Measurements from ENCODE around the gene UTP3. TPM values are rescaled to one million over a fixed set of nuclear protein-coding genes. Genes with fewer than 3 reads are reported as not detected.
A peak's percentile ranks its signal among the peaks of the same experiment; 100 is the strongest.

The UTP3 gene
- total RNA-seq, 5 donors from 2014 or later (not counting 1 experiment from before 2014, with no cell fraction given), result 15.1 to 34.9 (median 34.0) TPM

DNA sequence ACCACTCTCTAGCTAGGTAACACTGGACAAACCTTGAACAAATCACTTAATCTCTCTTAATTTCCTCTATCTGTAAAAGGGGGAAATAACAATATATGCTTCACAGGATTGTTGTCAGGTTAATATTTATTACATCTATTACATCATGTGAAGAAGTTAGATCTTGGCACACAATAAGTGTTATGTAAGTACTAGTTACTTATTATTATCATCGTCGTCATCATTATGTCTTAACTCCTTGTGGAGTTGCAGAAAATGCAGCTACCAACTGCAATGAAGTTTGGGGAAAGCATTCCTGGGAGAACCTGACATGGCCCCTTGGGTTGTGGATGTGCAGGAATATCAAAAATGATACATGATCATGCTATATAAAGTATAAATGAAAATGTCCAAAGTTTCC lies 17.2 kb upstream of the UTP3 start:
- peaks cover 6 to 7% of the 10 kb centered on the region in 2 donors for H3K27me3 Mint-ChIP-seq
- no peak for ATAC-seq (replicated peaks in 1 of 4)
- H3K27me3 ChIP-seq (replicated peaks in 1 of 2; ENCODE audit: control insufficient read depth in 2 of 2, extremely low read depth in 1 of 2, insufficient read depth in 2 of 2, low read length in 1 of 2), result no peaks in the 10 kb centered on the region
- ChIA-PET CTCF (no interaction called here), POLR2A (interaction anchor here in 1 of 2 donors (0.6 to 0.7 kb wide), 2 partner anchors 23 to 29 kb away, joined by 7 read pairs; no protein-coding TSS in a partner anchor)
- H3K36me3 Mint-ChIP-seq, result no peaks in the 10 kb centered on the region
- no peak overlapping the region for H3K4me3 ChIP-seq (ENCODE audit: control insufficient read depth in 1 of 2, extremely low read depth in 1 of 2, low read length in 1 of 2)
- no peak overlapping the region for H3K27ac ChIP-seq (ENCODE audit: low read length)
- peaks cover 2 to 12% (median 4%) of the 10 kb centered on the region in 3 donors for H3K4me1 Mint-ChIP-seq
- WGBS (ENCODE audit: insufficient coverage), result no CpG with 5 or more reads among the region's 2 CpGs
- H3K4me3 Mint-ChIP-seq, result no peak overlapping the region
- H3K36me3 ChIP-seq (ENCODE audit: control insufficient read depth in 2 of 2, extremely low read depth in 1 of 2, insufficient read depth in 1 of 2, low read length in 1 of 2), result no peaks in the 10 kb centered on the region
- H3K9me3 ChIP-seq, result no peaks in the 10 kb centered on the region
- H3K27ac Mint-ChIP-seq, result no peak overlapping the region
- no peaks in the 10 kb centered on the region for H3K9me3 Mint-ChIP-seq
- DNase-seq, result no peak
- no peaks in the 10 kb centered on the region for H3K4me1 ChIP-seq (ENCODE audit: control insufficient read depth in 1 of 2, extremely low read depth in 1 of 2, insufficient read depth in 2 of 2, low read length in 2 of 2)

DNA sequence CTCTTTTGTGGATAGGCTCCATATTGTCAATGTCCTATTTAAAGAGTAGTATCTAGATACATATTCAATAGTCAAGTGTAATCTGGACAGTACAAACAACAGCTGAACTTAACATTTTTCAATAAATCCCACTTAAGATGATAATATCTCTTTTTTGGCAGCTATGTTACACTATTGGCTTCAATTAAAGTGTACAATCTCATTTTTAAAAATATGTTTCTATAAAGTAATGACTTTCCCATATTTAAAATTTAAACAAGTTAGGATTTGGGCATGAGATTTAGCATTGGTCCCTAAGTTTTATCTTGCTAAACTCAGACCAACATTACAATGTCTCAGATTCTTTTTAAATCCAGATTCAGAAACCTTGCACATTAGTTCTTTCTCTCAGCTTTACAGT lies 14.1 kb upstream of the UTP3 start:
- H3K4me3 Mint-ChIP-seq, result no peak overlapping the region
- H3K36me3 Mint-ChIP-seq, result no peaks in the 10 kb centered on the region
- Histone ChIP-seq H3K27ac (ENCODE audit: low read length) (no peak overlapping the region), H3K4me1 (ENCODE audit: control insufficient read depth in 1 of 2, extremely low read depth in 1 of 2, insufficient read depth in 2 of 2, low read length in 2 of 2) (peaks cover 2 to 7% of the 10 kb centered on the region in 2 experiments), H3K9me3 (no peaks in the 10 kb centered on the region), H3K27me3 (replicated peaks in 1 of 2; ENCODE audit: control insufficient read depth in 2 of 2, extremely low read depth in 1 of 2, insufficient read depth in 2 of 2, low read length in 1 of 2) (no peaks in the 10 kb centered on the region), H3K36me3 (ENCODE audit: control insufficient read depth in 2 of 2, extremely low read depth in 1 of 2, insufficient read depth in 1 of 2, low read length in 1 of 2) (no peaks in the 10 kb centered on the region), H3K4me3 (ENCODE audit: control insufficient read depth in 1 of 2, extremely low read depth in 1 of 2, low read length in 1 of 2) (no peak overlapping the region)
- H3K27ac Mint-ChIP-seq, result no peak overlapping the region
- H3K9me3 Mint-ChIP-seq, result no peaks in the 10 kb centered on the region
- ATAC-seq (replicated peaks in 1 of 4), result no peak
- peaks cover 6 to 7% of the 10 kb centered on the region in 2 donors for H3K27me3 Mint-ChIP-seq
- H3K4me1 Mint-ChIP-seq, result peaks cover 7 to 21% (median 15%) of the 10 kb centered on the region in 3 donors
- CTCF ChIA-PET, result interaction anchor here in 1 of 2 donors (0.6 kb wide), 1 partner anchor 54 kb away, joined by 3 read pairs; no protein-coding TSS in a partner anchor
- no peak for DNase-seq
- POLR2A ChIA-PET, result interaction anchor here in 1 of 2 donors (0.7 kb wide), 1 partner anchor 52 kb away, joined by 4 read pairs; no protein-coding TSS in a partner anchor

DNA sequence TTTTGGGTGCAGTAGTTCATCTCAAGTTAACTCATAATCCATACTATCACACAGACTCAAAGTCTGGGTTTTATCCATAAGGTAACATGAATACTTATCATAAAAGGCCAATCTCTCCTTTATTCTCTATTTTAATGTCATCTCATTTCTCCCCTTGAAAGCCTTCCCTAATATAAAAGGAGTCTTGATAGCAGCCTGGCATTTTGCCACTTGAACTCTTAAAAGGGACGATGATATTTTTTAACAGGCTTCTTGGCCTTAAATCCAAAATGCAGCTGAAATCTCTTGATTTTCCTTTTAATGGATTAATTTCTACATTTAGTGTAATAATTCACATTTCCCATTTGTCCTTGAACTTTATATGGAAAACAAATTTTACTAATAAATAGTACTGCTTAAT lies 13.6 kb upstream of the UTP3 start:
- CTCF ChIA-PET, result no interaction called here
- no peaks in the 10 kb centered on the region for H3K9me3 Mint-ChIP-seq
- ATAC-seq (replicated peaks in 1 of 4) (no peak), DNase-seq (no peak)
- no peak overlapping the region for H3K4me3 Mint-ChIP-seq
- no peak overlapping the region for H3K27ac Mint-ChIP-seq
- no peak overlapping the region for H3K27ac ChIP-seq (ENCODE audit: low read length)
- WGBS (ENCODE audit: insufficient coverage), result no CpG with 5 or more reads among the region's 1 CpG
- no peaks in the 10 kb centered on the region for H3K27me3 ChIP-seq (replicated peaks in 1 of 2; ENCODE audit: control insufficient read depth in 2 of 2, extremely low read depth in 1 of 2, insufficient read depth in 2 of 2, low read length in 1 of 2)
- no peaks in the 10 kb centered on the region for H3K36me3 Mint-ChIP-seq
- H3K4me1 ChIP-seq (ENCODE audit: control insufficient read depth in 1 of 2, extremely low read depth in 1 of 2, insufficient read depth in 2 of 2, low read length in 2 of 2), result peaks cover 2 to 7% of the 10 kb centered on the region in 2 experiments
- POLR2A ChIA-PET, result no interaction called here
- no peaks in the 10 kb centered on the region for H3K36me3 ChIP-seq (ENCODE audit: control insufficient read depth in 2 of 2, extremely low read depth in 1 of 2, insufficient read depth in 1 of 2, low read length in 1 of 2)
- no peaks in the 10 kb centered on the region for H3K9me3 ChIP-seq
- H3K4me3 ChIP-seq (ENCODE audit: control insufficient read depth in 1 of 2, extremely low read depth in 1 of 2, low read length in 1 of 2), result no peak overlapping the region
- H3K27me3 Mint-ChIP-seq, result peaks cover 6 to 7% of the 10 kb centered on the region in 2 donors
- H3K4me1 Mint-ChIP-seq, result peaks cover 7 to 25% (median 15%) of the 10 kb centered on the region in 3 donors

DNA sequence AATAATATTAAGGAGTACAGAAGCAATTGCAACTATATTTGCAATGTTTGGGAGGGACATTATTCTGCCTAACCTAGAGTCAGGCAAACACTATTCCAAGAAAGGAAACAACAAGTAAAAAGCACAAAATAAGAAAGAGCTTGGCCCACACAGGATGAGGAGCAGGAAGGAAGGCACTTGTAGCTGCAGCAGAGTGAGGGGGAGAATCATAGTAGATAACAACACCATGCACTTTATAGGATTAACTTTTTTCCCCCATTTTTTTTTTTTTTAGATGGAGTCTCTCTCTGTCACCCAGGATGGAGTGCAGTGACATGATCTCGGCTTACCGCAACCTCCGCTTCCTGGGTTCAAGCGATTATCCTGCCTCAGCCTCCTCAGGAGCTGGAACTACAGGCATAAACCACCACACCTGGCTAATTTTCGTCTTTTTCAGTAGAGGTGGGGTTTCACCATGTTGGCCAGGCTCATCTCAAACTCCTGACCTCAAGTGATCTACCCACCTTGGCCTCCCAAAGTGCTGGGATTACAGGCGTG lies 11.7 kb upstream of the UTP3 start:
- no peak for ATAC-seq (replicated peaks in 1 of 4)

DNA sequence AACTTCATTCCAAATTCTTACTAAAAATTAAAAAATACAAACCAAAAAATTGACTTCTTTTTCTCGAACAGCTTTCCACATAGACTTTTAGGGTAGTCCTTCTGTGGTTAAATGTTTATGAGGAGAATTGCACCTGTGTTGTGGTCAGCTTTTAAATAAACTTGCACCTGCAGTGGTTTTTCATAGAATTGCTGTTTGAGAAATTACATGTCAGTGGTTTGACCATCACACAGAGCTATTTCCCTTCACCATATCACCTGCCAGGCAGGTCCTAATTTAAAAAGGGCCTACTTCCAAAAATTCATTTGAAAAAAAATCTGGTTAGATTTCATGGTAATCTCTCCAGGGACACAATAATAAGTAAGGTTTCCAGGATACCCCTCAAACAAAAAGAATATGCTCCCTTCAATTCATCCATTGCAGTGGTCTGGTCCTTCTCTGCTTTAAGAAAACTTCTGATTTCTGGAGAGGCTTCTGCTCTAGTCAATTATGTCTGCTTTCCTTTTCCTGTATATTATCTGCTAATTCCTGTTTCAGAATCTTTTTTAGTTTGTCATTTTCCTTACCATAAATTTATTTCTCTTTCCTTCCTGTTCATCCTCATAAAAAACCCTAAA lies 9.8 kb upstream of the UTP3 start:
- H3K4me3 ChIP-seq (ENCODE audit: control insufficient read depth in 1 of 2, extremely low read depth in 1 of 2, low read length in 1 of 2), result no peak overlapping the region
- no peaks in the 10 kb centered on the region for H3K9me3 ChIP-seq
- no peak overlapping the region for H3K27ac ChIP-seq (ENCODE audit: low read length)
- DNase-seq, result no peak
- CTCF ChIA-PET, result no interaction called here
- ATAC-seq (replicated peaks in 1 of 4), result no peak
- H3K27ac Mint-ChIP-seq, result peak overlapping the region; percentile 24 to 53
- H3K4me3 Mint-ChIP-seq, result peak overlapping the region in 1 of 3 donors; percentile 1
- no peaks in the 10 kb centered on the region for H3K9me3 Mint-ChIP-seq
- no peaks in the 10 kb centered on the region for H3K36me3 Mint-ChIP-seq
- peaks cover 2 to 7% of the 10 kb centered on the region in 2 experiments for H3K4me1 ChIP-seq (ENCODE audit: control insufficient read depth in 1 of 2, extremely low read depth in 1 of 2, insufficient read depth in 2 of 2, low read length in 2 of 2)
- WGBS (ENCODE audit: insufficient coverage), result no CpG with 5 or more reads among the region's 1 CpG
- H3K27me3 ChIP-seq (replicated peaks in 1 of 2; ENCODE audit: control insufficient read depth in 2 of 2, extremely low read depth in 1 of 2, insufficient read depth in 2 of 2, low read length in 1 of 2), result no peaks in the 10 kb centered on the region
- POLR2A ChIA-PET, result interaction anchor here in 1 of 2 donors (0.6 to 0.7 kb wide), 2 partner anchors 161 to 192 kb away, joined by 4 to 7 read pairs; no protein-coding TSS in a partner anchor
- peaks cover 7 to 25% (median 15%) of the 10 kb centered on the region in 3 donors for H3K4me1 Mint-ChIP-seq
- H3K27me3 Mint-ChIP-seq, result peaks cover 0 to 2% of the 10 kb centered on the region in 2 donors
- no peaks in the 10 kb centered on the region for H3K36me3 ChIP-seq (ENCODE audit: control insufficient read depth in 2 of 2, extremely low read depth in 1 of 2, insufficient read depth in 1 of 2, low read length in 1 of 2)

More for the DNA sequence above, 11.7 kb upstream of the UTP3 start:
- ChIA-PET CTCF (interaction anchor here in 1 of 2 donors (0.5 kb wide), 1 partner anchor 342 kb away, joined by 6 read pairs; no protein-coding TSS in a partner anchor), POLR2A (no interaction called here)
- no peaks in the 10 kb centered on the region for H3K27me3 ChIP-seq (replicated peaks in 1 of 2; ENCODE audit: control insufficient read depth in 2 of 2, extremely low read depth in 1 of 2, insufficient read depth in 2 of 2, low read length in 1 of 2)
- H3K36me3 ChIP-seq (ENCODE audit: control insufficient read depth in 2 of 2, extremely low read depth in 1 of 2, insufficient read depth in 1 of 2, low read length in 1 of 2), result no peaks in the 10 kb centered on the region
- no peaks in the 10 kb centered on the region for H3K9me3 Mint-ChIP-seq
- H3K9me3 ChIP-seq, result no peaks in the 10 kb centered on the region
- no peak overlapping the region for H3K27ac Mint-ChIP-seq
- no peak for DNase-seq
- no CpG with 5 or more reads among the region's 6 CpGs for WGBS (ENCODE audit: insufficient coverage)
- H3K27me3 Mint-ChIP-seq, result peaks cover 0 to 3% of the 10 kb centered on the region in 2 donors
- peaks cover 2 to 7% of the 10 kb centered on the region in 2 experiments for H3K4me1 ChIP-seq (ENCODE audit: control insufficient read depth in 1 of 2, extremely low read depth in 1 of 2, insufficient read depth in 2 of 2, low read length in 2 of 2)
- H3K27ac ChIP-seq (ENCODE audit: low read length), result no peak overlapping the region
- H3K4me1 Mint-ChIP-seq, result peaks cover 7 to 25% (median 15%) of the 10 kb centered on the region in 3 donors
- H3K4me3 Mint-ChIP-seq, result no peak overlapping the region
- no peaks in the 10 kb centered on the region for H3K36me3 Mint-ChIP-seq
- H3K4me3 ChIP-seq (ENCODE audit: control insufficient read depth in 1 of 2, extremely low read depth in 1 of 2, low read length in 1 of 2), result no peak overlapping the region

DNA sequence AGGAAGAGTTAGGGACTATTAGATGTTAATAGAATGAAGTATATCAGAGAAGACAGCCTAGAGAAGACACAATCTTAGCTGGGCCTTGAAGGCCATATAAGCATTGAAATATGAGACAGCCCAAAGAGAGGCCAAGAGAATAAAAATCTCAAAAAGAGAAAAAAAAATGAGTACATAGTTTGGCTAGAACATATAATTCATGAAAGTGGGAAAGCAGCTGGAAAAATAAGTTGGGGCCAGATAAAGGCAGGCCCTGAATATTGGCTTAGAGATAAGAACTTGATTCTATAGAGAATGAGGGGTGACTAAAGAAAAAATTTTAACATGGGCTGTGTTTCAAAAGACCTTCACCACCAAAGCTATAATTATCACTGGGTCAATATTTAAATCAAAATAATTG lies 7.4 kb upstream of the UTP3 start:
- no peak for ATAC-seq (replicated peaks in 1 of 4)
- Histone ChIP-seq H3K4me3 (ENCODE audit: control insufficient read depth in 1 of 2, extremely low read depth in 1 of 2, low read length in 1 of 2) (no peak overlapping the region), H3K27ac (ENCODE audit: low read length) (no peak overlapping the region), H3K36me3 (ENCODE audit: control insufficient read depth in 2 of 2, extremely low read depth in 1 of 2, insufficient read depth in 1 of 2, low read length in 1 of 2) (no peaks in the 10 kb centered on the region), H3K4me1 (ENCODE audit: control insufficient read depth in 1 of 2, extremely low read depth in 1 of 2, insufficient read depth in 2 of 2, low read length in 2 of 2) (peaks cover 2 to 7% of the 10 kb centered on the region in 2 experiments), H3K9me3 (no peaks in the 10 kb centered on the region), H3K27me3 (replicated peaks in 1 of 2; ENCODE audit: control insufficient read depth in 2 of 2, extremely low read depth in 1 of 2, insufficient read depth in 2 of 2, low read length in 1 of 2) (no peaks in the 10 kb centered on the region)
- CTCF ChIA-PET, result interaction anchor here in 1 of 2 donors (1.0 kb wide), 1 partner anchor 23 kb away, joined by 5 read pairs; no protein-coding TSS in a partner anchor
- peaks cover 7 to 21% (median 15%) of the 10 kb centered on the region in 3 donors for H3K4me1 Mint-ChIP-seq
- H3K27me3 Mint-ChIP-seq, result no peaks in the 10 kb centered on the region
- H3K4me3 Mint-ChIP-seq, result no peak overlapping the region
- H3K9me3 Mint-ChIP-seq, result no peaks in the 10 kb centered on the region
- POLR2A ChIA-PET, result interaction anchor here in 1 of 2 donors (0.6 kb wide), 1 partner anchor 329 kb away, joined by 4 read pairs; no protein-coding TSS in a partner anchor
- peak overlapping the region in 1 of 2 donors; percentile 22 for H3K27ac Mint-ChIP-seq
- no peaks in the 10 kb centered on the region for H3K36me3 Mint-ChIP-seq
- no peak for DNase-seq
